ENCODE results near the gene HTR2A. TPM values are rescaled to one million over a fixed set of nuclear protein-coding genes. Genes with fewer than 3 reads are reported as not detected.

Gene HTR2A
- total RNA-seq, 2 experiments from 2014 or later, result not detected

- H3K4me1 Mint-ChIP-seq, result no peaks in the 10 kb centered on the region
These were observed 92.5 kb downstream of the HTR2A start for GRCh38 chr13:46804391-46804815.

GRCh38 chr13:46803586-46803985 is 93.3 kb downstream of the HTR2A start:
- no peak overlapping the region for H3K27ac Mint-ChIP-seq
- intact Hi-C loops (cut with DNase I, micrococcal nuclease), result no loop called here
- ChIA-PET POLR2A (no interaction called here), CTCF (no interaction called here)
- no peak overlapping the region for H3K4me3 Mint-ChIP-seq
- H3K27me3 Mint-ChIP-seq, result peaks cover 4% of the 10 kb centered on the region
- no peaks in the 10 kb centered on the region for H3K36me3 Mint-ChIP-seq (ENCODE audit: low read depth)
- no peaks in the 10 kb centered on the region for H3K9me3 Mint-ChIP-seq (ENCODE audit: low read depth)
- no peaks in the 10 kb centered on the region for H3K4me1 Mint-ChIP-seq
- no peak for DNase-seq
- no peak for ATAC-seq

More at GRCh38 chr13:46804391-46804815, 92.5 kb downstream of the HTR2A start:
- no peak overlapping the region for H3K27ac Mint-ChIP-seq
- CTCF ChIA-PET, result no interaction called here
- no peak overlapping the region for H3K4me3 Mint-ChIP-seq
- no peak for DNase-seq
- peak; percentile 47 for ATAC-seq
- POLR2A ChIA-PET, result no interaction called here
- peaks cover 4% of the 10 kb centered on the region for H3K27me3 Mint-ChIP-seq
- H3K9me3 Mint-ChIP-seq (ENCODE audit: low read depth), result no peaks in the 10 kb centered on the region
- intact Hi-C loops (cut with DNase I, micrococcal nuclease), result no loop called here
- no peaks in the 10 kb centered on the region for H3K36me3 Mint-ChIP-seq (ENCODE audit: low read depth)

GRCh38 chr13:46801858-46802257 is 95.0 kb downstream of the HTR2A start:
- no peak for DNase-seq
- ATAC-seq, result no peak
- intact Hi-C loops (cut with DNase I, micrococcal nuclease), result no loop called here
- Mint-ChIP-seq H3K4me3 (no peak overlapping the region), H3K9me3 (ENCODE audit: low read depth) (no peaks in the 10 kb centered on the region), H3K27ac (no peak overlapping the region), H3K4me1 (peaks cover 9% of the 10 kb centered on the region), H3K36me3 (ENCODE audit: low read depth) (peaks cover under 1% of the 10 kb centered on the region), H3K27me3 (no peaks in the 10 kb centered on the region)
- ChIA-PET CTCF (interaction anchor here (1.9 kb wide), 1 partner anchor 10 kb away, joined by 6 read pairs; no protein-coding TSS in a partner anchor), POLR2A (no interaction called here)

GRCh38 chr13:46799139-46799538 is 97.7 kb downstream of the HTR2A start:
- no peak overlapping the region for H3K4me3 Mint-ChIP-seq
- H3K4me1 Mint-ChIP-seq, result peaks cover 28% of the 10 kb centered on the region
- DNase-seq (no peak), ATAC-seq (no peak)
- intact Hi-C loops (cut with DNase I, micrococcal nuclease), result loop anchor here in 1 of 2 experiments (10.0 kb wide), 1 partner anchor 614 kb away; the partner anchor contains the start of gene LCP1
- H3K36me3 Mint-ChIP-seq (ENCODE audit: low read depth), result peaks cover 18% of the 10 kb centered on the region
- no peaks in the 10 kb centered on the region for H3K27me3 Mint-ChIP-seq
- no peaks in the 10 kb centered on the region for H3K9me3 Mint-ChIP-seq (ENCODE audit: low read depth)
- POLR2A ChIA-PET, result no interaction called here
- CTCF ChIA-PET, result no interaction called here
- no peak overlapping the region for H3K27ac Mint-ChIP-seq

GRCh38 chr13:46797501-46798237 is 99.2 kb downstream of the HTR2A start:
- ATAC-seq (no peak), DNase-seq (no peak)
- Mint-ChIP-seq H3K36me3 (ENCODE audit: low read depth) (peaks cover 26% of the 10 kb centered on the region), H3K27me3 (no peaks in the 10 kb centered on the region), H3K9me3 (ENCODE audit: low read depth) (no peaks in the 10 kb centered on the region), H3K4me3 (peak overlapping the region; percentile 98), H3K27ac (peak overlapping the region; percentile 98), H3K4me1 (peaks cover 38% of the 10 kb centered on the region)
- ChIA-PET CTCF (interaction anchor here (0.7 to 1.0 kb wide), 2 partner anchors 97 to 204 kb away, joined by 3 to 4 read pairs; no protein-coding TSS in a partner anchor), POLR2A (no interaction called here)
- intact Hi-C loops (cut with DNase I, micrococcal nuclease), result loop anchor here in 1 of 2 experiments (1.0 to 10.0 kb wide), 5 partner anchors 244 to 1297 kb away; partner anchors contain the start of genes LCP1, LRCH1, MED4 and NUDT15

GRCh38 chr13:46796515-46797474 is 100.1 kb downstream of the HTR2A start, which contains the start of gene ESD:
Gene ESD (minus strand): TSS chr13:46797161. CDS start chr13:46791413, 5,748 bp downstream.
- ATAC-seq (peak; percentile 95), DNase-seq (peak; percentile 97)
- Mint-ChIP-seq H3K36me3 (ENCODE audit: low read depth) (peaks cover 26% of the 10 kb centered on the region), H3K27me3 (no peaks in the 10 kb centered on the region), H3K27ac (peak within 1 kb of the TSS; percentile 98), H3K4me1 (peaks cover 38% of the 10 kb centered on the region), H3K9me3 (ENCODE audit: low read depth) (no peaks in the 10 kb centered on the region), H3K4me3 (peak within 1 kb of the TSS; percentile 98)
- ChIA-PET POLR2A (no interaction called here), CTCF (interaction anchor here (0.6 to 1.0 kb wide), 4 partner anchors 98 to 340 kb away, joined by 3 to 4 read pairs (median 3); no protein-coding TSS in a partner anchor)
- intact Hi-C loops (cut with DNase I, micrococcal nuclease), result loop anchor here in 1 of 2 experiments (1.0 to 10.0 kb wide), 5 partner anchors 243 to 1298 kb away; partner anchors contain the start of genes LCP1, LRCH1, MED4 and NUDT15

GRCh38 chr13:46796129-46796514 is 100.7 kb downstream of the HTR2A start:
- ChIA-PET CTCF (interaction anchor here (0.6 to 0.7 kb wide), 2 partner anchors 167 to 341 kb away, joined by 3 read pairs; no protein-coding TSS in a partner anchor), POLR2A (no interaction called here)
- peak overlapping the region; percentile 98 for H3K27ac Mint-ChIP-seq
- intact Hi-C loops (cut with DNase I, micrococcal nuclease), result loop anchor here in 1 of 2 experiments (2.0 to 10.0 kb wide), 3 partner anchors 611 to 1299 kb away; partner anchors contain the start of genes LCP1, MED4 and NUDT15
- H3K27me3 Mint-ChIP-seq, result no peaks in the 10 kb centered on the region
- peak overlapping the region; percentile 98 for H3K4me3 Mint-ChIP-seq
- peaks cover 38% of the 10 kb centered on the region for H3K4me1 Mint-ChIP-seq
- no peaks in the 10 kb centered on the region for H3K9me3 Mint-ChIP-seq (ENCODE audit: low read depth)
- ATAC-seq (no peak), DNase-seq (no peak)
- H3K36me3 Mint-ChIP-seq (ENCODE audit: low read depth), result peaks cover 26% of the 10 kb centered on the region

GRCh38 chr13:46795321-46795720 is 101.5 kb downstream of the HTR2A start:
- no peak overlapping the region for H3K27ac Mint-ChIP-seq
- intact Hi-C loops (cut with DNase I, micrococcal nuclease), result loop anchor here in 1 of 2 experiments (10.0 kb wide), 1 partner anchor 611 kb away; the partner anchor contains the start of gene LCP1
- CTCF ChIA-PET, result no interaction called here

GRCh38 chr13:46783504-46783903 is 113.3 kb downstream of the HTR2A start:
- no peaks in the 10 kb centered on the region for H3K27me3 Mint-ChIP-seq
- intact Hi-C loops (cut with DNase I, micrococcal nuclease), result no loop called here
- no peaks in the 10 kb centered on the region for H3K9me3 Mint-ChIP-seq (ENCODE audit: low read depth)
- peaks cover 55% of the 10 kb centered on the region for H3K36me3 Mint-ChIP-seq (ENCODE audit: low read depth)
- ChIA-PET CTCF (no interaction called here), POLR2A (no interaction called here)
- H3K27ac Mint-ChIP-seq, result no peak overlapping the region
- H3K4me1 Mint-ChIP-seq, result peaks cover 2% of the 10 kb centered on the region
- no peak overlapping the region for H3K4me3 Mint-ChIP-seq
- DNase-seq (no peak), ATAC-seq (no peak)

More at GRCh38 chr13:46795321-46795720, 101.5 kb downstream of the HTR2A start:
- POLR2A ChIA-PET, result no interaction called here
- H3K27me3 Mint-ChIP-seq, result no peaks in the 10 kb centered on the region
- peaks cover 44% of the 10 kb centered on the region for H3K4me1 Mint-ChIP-seq
- H3K36me3 Mint-ChIP-seq (ENCODE audit: low read depth), result peaks cover 33% of the 10 kb centered on the region
- H3K9me3 Mint-ChIP-seq (ENCODE audit: low read depth), result no peaks in the 10 kb centered on the region
- DNase-seq (peak; percentile 22), ATAC-seq (no peak)
- H3K4me3 Mint-ChIP-seq, result peak overlapping the region; percentile 98

- H3K27ac Mint-ChIP-seq, result no peak overlapping the region
- H3K4me3 Mint-ChIP-seq, result no peak overlapping the region
- ATAC-seq (no peak), DNase-seq (no peak)
- no peaks in the 10 kb centered on the region for H3K9me3 Mint-ChIP-seq (ENCODE audit: low read depth)
- intact Hi-C loops (cut with DNase I, micrococcal nuclease), result no loop called here
- H3K36me3 Mint-ChIP-seq (ENCODE audit: low read depth), result peaks cover 57% of the 10 kb centered on the region
- no peaks in the 10 kb centered on the region for H3K4me1 Mint-ChIP-seq
- H3K27me3 Mint-ChIP-seq, result no peaks in the 10 kb centered on the region
- CTCF ChIA-PET, result no interaction called here
- POLR2A ChIA-PET, result no interaction called here
These were observed 114.2 kb downstream of the HTR2A start for GRCh38 chr13:46782691-46783090.

- Mint-ChIP-seq H3K36me3 (ENCODE audit: low read depth) (peaks cover 58% of the 10 kb centered on the region), H3K4me1 (no peaks in the 10 kb centered on the region), H3K27me3 (no peaks in the 10 kb centered on the region), H3K9me3 (ENCODE audit: low read depth) (no peaks in the 10 kb centered on the region), H3K27ac (no peak overlapping the region), H3K4me3 (no peak overlapping the region)
- ATAC-seq (no peak), DNase-seq (no peak)
- POLR2A ChIA-PET, result no interaction called here
- CTCF ChIA-PET, result no interaction called here
- intact Hi-C loops (cut with DNase I, micrococcal nuclease), result no loop called here
These were observed 114.8 kb downstream of the HTR2A start for GRCh38 chr13:46782066-46782465.

Measured in activated CD4-positive, alpha-beta T cell treated with anti-CD3 and anti-CD28 coated beads for 36 hours (primary cell).